Measurements from ENCODE around the gene YWHAG. TPM values are rescaled to one million over a fixed set of nuclear protein-coding genes. Genes with fewer than 3 reads are reported as not detected.

The YWHAG gene
- total RNA-seq, 1 experiment from 2014 or later, result 241 TPM

GRCh38 chr7:76296743-76297740 is 61.7 kb downstream of the YWHAG start:
- Histone ChIP-seq H3K4me1 (ENCODE audit: insufficient read depth, low read length) (no peaks in the 10 kb centered on the region), H3K18ac (ENCODE audit: insufficient read length, low read depth, low read length) (no peak overlapping the region), H2AFZ (ENCODE audit: low read length) (no peak overlapping the region), H3K4ac (ENCODE audit: low read depth, low read length) (no peak overlapping the region), H4K8ac (replicated peaks; ENCODE audit: insufficient read length, low read depth, low read length) (no peak overlapping the region), H2BK120ac (ENCODE audit: low read depth, low read length, poor library complexity, severe bottlenecking) (no peak overlapping the region), H3K4me2 (ENCODE audit: insufficient read depth, insufficient read length, low read length) (no peak overlapping the region), H4K5ac (ENCODE audit: insufficient read length, low read depth, low read length) (no peak overlapping the region), H2AK5ac (ENCODE audit: insufficient read length, low read length) (no peak overlapping the region), H2BK12ac (ENCODE audit: insufficient read length, low read depth, low read length) (no peak overlapping the region), H3T11ph (ENCODE audit: low read length) (no peak overlapping the region), H2BK5ac (ENCODE audit: insufficient read length, low read length) (no peak overlapping the region), H4K91ac (ENCODE audit: insufficient read length, low read depth, low read length) (no peak overlapping the region), H3K79me1 (ENCODE audit: insufficient read depth, low read depth, low read length, poor library complexity, severe bottlenecking) (no peaks in the 10 kb centered on the region), H3K27ac (ENCODE audit: insufficient read length, low read depth, low read length) (no peak overlapping the region), H3K9me3 (ENCODE audit: control insufficient read depth, low read depth, low read length) (no peaks in the 10 kb centered on the region), H3K23me2 (ENCODE audit: insufficient read length, low read depth, low read length, poor library complexity, severe bottlenecking) (no peaks in the 10 kb centered on the region), H4K20me1 (ENCODE audit: control insufficient read depth, insufficient read depth, insufficient read length) (no peaks in the 10 kb centered on the region), H3K14ac (ENCODE audit: insufficient read depth, low read length) (no peak overlapping the region; the same call in 1 of the 2 replicates), H3K27me3 (ENCODE audit: insufficient read depth, low read length) (no peaks in the 10 kb centered on the region), H3K56ac (ENCODE audit: insufficient read length, low read depth, low read length) (no peak overlapping the region), H3K23ac (ENCODE audit: insufficient read length, low read depth, low read length) (no peak overlapping the region), H2BK15ac (ENCODE audit: low read depth, low read length) (no peak overlapping the region), H2BK20ac (ENCODE audit: low read depth, low read length, poor library complexity, severe bottlenecking) (no peak overlapping the region), H3K9ac (ENCODE audit: extremely low read depth, insufficient read length, low read length) (no peak overlapping the region), H3K79me2 (ENCODE audit: insufficient read depth, low read length) (no peaks in the 10 kb centered on the region)
- no peak for DNase-seq
- Mint-ChIP-seq H3K9me3 (peaks cover 0 to under 1% of the 10 kb centered on the region in 2 experiments; a peak in 3 of 5 replicates), H3K27me3 (ENCODE audit: low read depth) (peaks cover 27% of the 10 kb centered on the region), H3K36me3 (ENCODE audit: insufficient read depth in 1 of 3, low read depth in 3 of 3) (no peaks in the 10 kb centered on the region), H3K4me3 (no peak overlapping the region; a peak in 1 of 5 replicates), H3K27ac (peak overlapping the region in 1 of 3 experiments; percentile 84; a peak in 2 of 7 replicates), H3K4me1 (peaks cover 9 to 22% of the 10 kb centered on the region in 2 experiments)
- TF ChIP-seq, protein P1, sequence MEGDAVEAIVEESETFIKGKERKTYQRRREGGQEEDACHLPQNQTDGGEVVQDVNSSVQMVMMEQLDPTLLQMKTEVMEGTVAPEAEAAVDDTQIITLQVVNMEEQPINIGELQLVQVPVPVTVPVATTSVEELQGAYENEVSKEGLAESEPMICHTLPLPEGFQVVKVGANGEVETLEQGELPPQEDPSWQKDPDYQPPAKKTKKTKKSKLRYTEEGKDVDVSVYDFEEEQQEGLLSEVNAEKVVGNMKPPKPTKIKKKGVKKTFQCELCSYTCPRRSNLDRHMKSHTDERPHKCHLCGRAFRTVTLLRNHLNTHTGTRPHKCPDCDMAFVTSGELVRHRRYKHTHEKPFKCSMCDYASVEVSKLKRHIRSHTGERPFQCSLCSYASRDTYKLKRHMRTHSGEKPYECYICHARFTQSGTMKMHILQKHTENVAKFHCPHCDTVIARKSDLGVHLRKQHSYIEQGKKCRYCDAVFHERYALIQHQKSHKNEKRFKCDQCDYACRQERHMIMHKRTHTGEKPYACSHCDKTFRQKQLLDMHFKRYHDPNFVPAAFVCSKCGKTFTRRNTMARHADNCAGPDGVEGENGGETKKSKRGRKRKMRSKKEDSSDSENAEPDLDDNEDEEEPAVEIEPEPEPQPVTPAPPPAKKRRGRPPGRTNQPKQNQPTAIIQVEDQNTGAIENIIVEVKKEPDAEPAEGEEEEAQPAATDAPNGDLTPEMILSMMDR (conservative IDR thresholded peaks at IDR 0.05), result no peak
- WGBS (ENCODE audit: extremely low coverage, insufficient read length, low lambda C conversion rate), result no CpG with 5 or more reads among the region's 22 CpGs
